ENCODE measurements around the gene LAX1.

LAX1 gene

GRCh38 chr1:203799971-203800370 is 35.0 kb downstream of the LAX1 start:
- no peak for DNase-seq (ENCODE audit: low read depth in 1 of 2, low spot score in 1 of 2)

- DNase-seq (ENCODE audit: low read depth in 1 of 2, low spot score in 1 of 2): no peak
These were observed 40.7 kb downstream of the LAX1 start for GRCh38 chr1:203805689-203806088.

- DNase-seq (ENCODE audit: low read depth in 1 of 2, low spot score in 1 of 2): no peak
These were observed 42.2 kb downstream of the LAX1 start for GRCh38 chr1:203807196-203807595.

GRCh38 chr1:203813581-203814341 is 48.8 kb downstream of the LAX1 start:
- no peak for DNase-seq (ENCODE audit: low read depth in 1 of 2, low spot score in 1 of 2)

- no peak for DNase-seq (ENCODE audit: low read depth in 1 of 2, low spot score in 1 of 2)
These were observed 53.4 kb downstream of the LAX1 start for GRCh38 chr1:203818399-203818798.

GRCh38 chr1:203823306-203823705 is 58.3 kb downstream of the LAX1 start:
- no peak for DNase-seq (ENCODE audit: low read depth in 1 of 2, low spot score in 1 of 2)
